Lower lobe of right lung (tissue), 2 donors: ENCODE data around the gene OCEL1. TPM values are rescaled to one million over a fixed set of nuclear protein-coding genes. Genes with fewer than 3 reads are reported as not detected.

Experiments used
- ATAC-seq, 2 donors: fragments of 200-7000 bp; cut with Tn5 transposase; one replicate each; pipeline ENCODE4 v1.9.1; 2020 to 2022; ENCODE audit warnings: mild to moderate bottlenecking in 2 of 2, moderate library complexity in 2 of 2
- DNase-seq: peaks from one replicate; pipeline ENCODE4 v3.0.0-alpha.2; 2020
- H3K27ac ChIP-seq: fragments of 200-600 bp; one replicate; pipeline ENCODE4 v1.8.0; 2022
- H3K27me3 ChIP-seq: fragments of 200-600 bp; one replicate; pipeline ENCODE4 v1.8.0; 2022; ENCODE audit warnings: low read depth
- H3K36me3 ChIP-seq: fragments of 200-600 bp; one replicate; pipeline ENCODE4 v1.8.0; 2022; ENCODE audit warnings: mild to moderate bottlenecking
- H3K4me1 ChIP-seq: fragments of 200-600 bp; one replicate; pipeline ENCODE4 v1.8.0; 2022
- H3K4me3 ChIP-seq: fragments of 200-600 bp; one replicate; pipeline ENCODE4 v1.8.0; 2022; ENCODE audit warnings: mild to moderate bottlenecking
- H3K9me3 ChIP-seq: fragments of 200-600 bp; one replicate; pipeline ENCODE4 v1.8.0; 2022
- CTCF ChIP-seq: fragments of 200-600 bp; IDR thresholded peaks from one replicate; pipeline ENCODE4 v1.8.0; 2022; ENCODE audit warnings: antibody characterized with exemption, mild to moderate bottlenecking
- intact Hi-C: fragments of 100-400 bp; cut with DNase I; formaldehyde crosslinking; loops from one replicate; pipeline ENCODE4 v1.11.0; 2022
- long read RNA-seq: library from polyadenylated mRNA; unstranded; transcript quantifications from one replicate; pipeline ENCODE4 v2.0.0, GENCODE V29; 2021
- total RNA-seq: library from RNA; stranded (reverse); fragmentation: NEBNext Ultra II Directional; extraction: Animal tissue kit (Norgen Biotek cat#: 25700); gene quantifications from one replicate; pipeline ENCODE4 v1.2.1, GENCODE V29; 2021
- donor health status: DM: no; HTN: yes; CAD: no; lungs with severe emphysema.

OCEL1 gene
- total RNA-seq: 37.2 TPM
- long read RNA-seq, transcript OCEL1-201 (6 exons, 1,133 nt): major isoform, 5 of 29 reads
- long read RNA-seq, partial matches to known transcripts: 10 of 29 reads
- long read RNA-seq, other reads (novel, unspliced or antisense): 6 of 29 reads

GRCh38 chr19:17226002-17226933, at the start of gene OCEL1:
Gene OCEL1 (plus strand): TSS chr19:17226226. CDS start chr19:17226248, 22 bp downstream.
- peak within 1 kb of the TSS; percentile 66 for H3K4me3 ChIP-seq
- ATAC-seq (peak; percentile 98), DNase-seq (peak; percentile 100)
- no peak for TF ChIP-seq CTCF
- H3K27ac ChIP-seq: peak within 1 kb of the TSS; percentile 90
- peaks cover 28% of the 10 kb centered on the region for H3K36me3 ChIP-seq
- no peaks in the 10 kb centered on the region for H3K27me3 ChIP-seq
- peaks cover 22% of the 10 kb centered on the region for H3K4me1 ChIP-seq
- no peaks in the 10 kb centered on the region for H3K9me3 ChIP-seq
- intact Hi-C loops: no loop called here

- TF ChIP-seq CTCF: no peak
- H3K27me3 ChIP-seq: no peaks in the 10 kb centered on the region
Observed at GRCh38 chr19:17178291-17178690, 47.7 kb upstream of the OCEL1 start.

GRCh38 chr19:17180997-17181702, 44.9 kb upstream of the OCEL1 start:
- Histone ChIP-seq H3K27me3 (no peaks in the 10 kb centered on the region), H3K4me1 (peaks cover 8% of the 10 kb centered on the region), H3K9me3 (no peaks in the 10 kb centered on the region), H3K27ac (no peak overlapping the region), H3K36me3 (peaks cover 87% of the 10 kb centered on the region), H3K4me3 (no peak overlapping the region)
- intact Hi-C loops: no loop called here
- no peak for ATAC-seq
- DNase-seq: no peak
- no peak for TF ChIP-seq CTCF

More at GRCh38 chr19:17178291-17178690, 47.7 kb upstream of the OCEL1 start:
- ATAC-seq: no peak
- Histone ChIP-seq H3K36me3 (peaks cover 90% of the 10 kb centered on the region), H3K9me3 (no peaks in the 10 kb centered on the region), H3K27ac (no peak overlapping the region), H3K4me1 (peaks cover 5% of the 10 kb centered on the region), H3K4me3 (no peak overlapping the region)
- DNase-seq: no peak
- intact Hi-C loops: no loop called here

GRCh38 chr19:17183271-17183761, 42.7 kb upstream of the OCEL1 start:
- Histone ChIP-seq H3K4me1 (peaks cover 8% of the 10 kb centered on the region), H3K27ac (peak overlapping the region; percentile 27), H3K36me3 (peaks cover 87% of the 10 kb centered on the region), H3K9me3 (no peaks in the 10 kb centered on the region), H3K4me3 (no peak overlapping the region), H3K27me3 (no peaks in the 10 kb centered on the region)
- intact Hi-C loops: no loop called here
- ATAC-seq (peak in 1 of 2 donors; percentile 37), DNase-seq (no peak)
- no peak for TF ChIP-seq CTCF

- H3K4me1 ChIP-seq: peaks cover 8% of the 10 kb centered on the region
- H3K27ac ChIP-seq: peak overlapping the region; percentile 28
- H3K4me3 ChIP-seq: no peak overlapping the region
- DNase-seq (no peak), ATAC-seq (peak in 1 of 2 donors; percentile 21)
- TF ChIP-seq CTCF: no peak
- no peaks in the 10 kb centered on the region for H3K9me3 ChIP-seq
- intact Hi-C loops: no loop called here
- no peaks in the 10 kb centered on the region for H3K27me3 ChIP-seq
- peaks cover 87% of the 10 kb centered on the region for H3K36me3 ChIP-seq
Observed at GRCh38 chr19:17183858-17184321, 42.1 kb upstream of the OCEL1 start.
